ENCODE results near the gene OLA1.
"Not testable (repeated sequence)": the region's sequence is repeated elsewhere in the genome, so short reads cannot be mapped to it uniquely, and the experiment has no call there.

The OLA1 gene

GRCh38 chr2:174248187-174248997 is at the start of gene OLA1:
Gene OLA1 (minus strand): TSS chr2:174248532. CDS start chr2:174246815, 1,717 bp downstream.
- peak; percentile 36 to 96 (median 86) for DNase-seq

DNA sequence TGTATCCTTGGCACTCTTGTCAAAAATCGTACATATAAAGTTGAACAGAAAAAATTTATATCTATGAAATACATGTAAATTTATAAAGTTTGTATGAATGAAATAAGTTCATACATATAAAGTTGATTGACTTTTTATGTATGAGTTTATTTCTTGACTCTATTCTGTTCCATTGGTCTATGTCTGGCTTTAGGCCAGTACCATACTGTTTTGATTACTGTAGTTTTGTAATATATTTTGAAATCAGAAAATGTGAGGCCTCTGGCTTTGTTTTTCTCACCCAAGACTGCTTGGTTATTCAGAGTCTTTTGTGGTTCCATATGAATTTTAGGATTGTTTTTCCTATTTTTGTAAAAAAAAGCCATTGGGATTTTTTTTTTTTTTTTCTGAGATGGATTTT is 44.6 kb upstream of the OLA1 start:
- no peak for DNase-seq

DNA sequence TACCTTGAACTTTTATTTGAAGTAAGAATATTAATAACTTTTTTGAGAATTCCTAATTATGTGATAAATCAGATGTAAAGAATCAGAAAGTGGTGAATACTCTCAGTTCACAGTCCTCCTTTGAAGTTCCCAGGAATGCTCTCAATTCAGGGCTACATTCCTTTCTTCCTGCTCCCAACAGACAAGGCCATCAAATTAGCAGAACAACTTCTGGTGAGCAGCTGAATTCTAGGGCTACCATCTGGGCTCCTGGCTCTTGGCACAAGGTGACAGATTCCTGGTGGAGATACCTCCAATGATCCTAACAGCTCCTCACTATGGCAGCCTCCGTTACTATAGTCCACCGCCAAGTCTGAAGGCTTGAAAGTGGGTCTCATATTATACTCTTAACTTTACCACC is 37.8 kb upstream of the OLA1 start:
- DNase-seq, result no peak

GRCh38 chr2:174282441-174282840 is 34.1 kb upstream of the OLA1 start:
- DNase-seq, result no peak

DNA sequence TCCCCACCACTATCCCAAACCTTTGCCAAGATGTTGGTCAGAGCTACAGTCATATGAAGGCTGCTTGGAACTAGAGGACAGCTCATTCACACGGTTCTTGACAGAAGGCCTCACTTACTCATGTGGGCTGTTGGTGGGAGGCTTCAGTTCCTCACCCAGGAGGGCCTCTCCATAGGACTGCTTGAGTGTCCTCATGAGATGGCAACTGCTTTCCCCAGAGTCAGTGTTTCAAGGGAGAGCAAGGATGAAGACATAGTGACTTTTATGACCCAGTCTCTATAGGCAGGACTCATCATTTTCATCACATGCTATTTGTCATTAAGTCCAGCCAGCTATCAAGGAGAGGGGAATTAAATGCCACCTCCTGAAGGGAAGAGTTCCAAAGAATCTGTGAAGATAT is 33.4 kb upstream of the OLA1 start:
- no peak for DNase-seq

DNA sequence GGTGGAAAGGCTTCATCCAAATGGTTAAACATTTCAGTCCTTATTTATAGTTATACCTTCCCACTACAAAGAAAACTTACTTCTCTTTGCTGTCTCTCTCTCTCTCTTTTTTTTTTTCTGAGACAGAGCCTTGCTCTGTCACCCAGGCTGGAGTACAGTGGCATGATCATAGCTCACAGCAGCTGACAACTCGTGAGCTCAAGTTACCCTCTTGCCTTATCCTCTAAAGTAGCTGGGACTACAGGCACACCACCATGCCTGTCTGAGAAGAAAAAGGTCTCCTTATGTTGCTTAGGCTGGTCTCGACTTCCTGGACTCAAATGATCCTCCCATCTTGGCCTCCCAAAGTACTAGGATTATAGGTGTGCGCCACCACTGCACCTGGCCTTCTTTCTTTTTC is 32.3 kb upstream of the OLA1 start:
- DNase-seq, result no peak

GRCh38 chr2:174270263-174270662 is 21.9 kb upstream of the OLA1 start:
- DNase-seq, result not testable (repeated sequence)

DNA sequence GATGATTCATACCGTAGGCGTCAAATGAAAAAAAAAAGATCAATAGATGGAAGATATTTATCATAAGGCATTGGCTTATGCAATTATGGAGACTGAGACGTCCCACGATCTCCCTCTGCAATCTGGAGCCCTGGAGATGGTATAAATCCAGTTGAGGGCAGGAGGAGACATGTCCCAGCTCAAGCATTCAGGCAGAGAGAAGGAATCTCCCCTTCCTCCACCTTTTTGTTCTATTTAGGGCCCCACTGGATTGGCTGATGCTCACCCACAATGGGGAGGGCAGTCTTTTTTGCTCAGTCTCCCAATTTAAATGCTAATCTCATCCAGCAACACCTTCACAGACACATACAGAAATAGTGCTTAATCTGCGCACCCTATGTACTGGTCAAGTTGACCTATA is 18.0 kb upstream of the OLA1 start:
- no peak for DNase-seq

DNA sequence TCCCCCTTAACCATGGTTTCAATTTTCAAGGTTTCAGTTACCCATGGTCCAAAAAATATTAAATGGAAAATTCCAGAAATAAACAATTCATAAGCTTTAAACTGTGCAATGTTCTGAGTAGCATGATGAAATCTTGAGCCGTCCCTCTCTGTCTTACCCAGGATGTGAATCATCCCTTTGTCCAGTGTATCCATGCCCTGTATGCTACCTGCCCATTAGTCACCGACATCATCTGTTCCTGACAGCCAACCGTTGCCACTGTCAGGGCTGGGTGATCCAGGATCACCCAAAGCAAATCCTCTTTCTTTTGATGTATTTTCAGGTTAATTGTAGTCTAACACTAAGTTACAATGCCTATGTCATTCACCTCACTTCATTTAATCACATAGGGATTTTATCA is 15.7 kb upstream of the OLA1 start:
- DNase-seq, result no peak

GRCh38 chr2:174259981-174260380 is 11.6 kb upstream of the OLA1 start:
- no peak for DNase-seq

- no peak for DNase-seq
These were observed 5.9 kb upstream of the OLA1 start for GRCh38 chr2:174254267-174254666.

DNA sequence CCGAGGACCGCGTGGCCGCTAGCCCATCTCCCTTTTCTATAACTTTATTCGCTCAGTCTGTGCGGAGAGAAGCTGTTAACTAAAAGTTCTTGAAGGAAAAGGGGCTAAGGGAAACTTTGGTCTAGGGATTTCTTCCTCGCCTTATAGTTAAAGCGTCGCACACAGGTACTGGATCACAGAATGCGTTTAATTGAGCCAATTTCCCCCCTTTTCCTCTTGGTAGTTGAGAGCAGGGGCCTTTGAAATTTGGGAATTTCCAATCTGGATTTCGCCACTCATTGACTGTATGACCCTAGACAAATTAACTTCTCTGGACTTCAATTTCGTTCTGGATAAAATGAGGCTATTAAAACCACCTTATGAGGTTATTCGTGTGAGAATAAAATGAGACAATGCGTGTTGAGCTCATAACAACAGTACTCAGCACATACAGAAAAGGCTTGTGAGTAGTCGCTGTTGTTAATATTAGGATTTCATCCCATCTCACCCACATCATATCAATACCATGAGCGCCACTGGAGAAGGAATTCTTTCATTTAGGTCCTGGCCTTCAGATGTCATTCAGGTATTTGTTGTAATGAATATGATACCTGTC is 763 bp upstream of the OLA1 start:
- DNase-seq, result no peak

DNA sequence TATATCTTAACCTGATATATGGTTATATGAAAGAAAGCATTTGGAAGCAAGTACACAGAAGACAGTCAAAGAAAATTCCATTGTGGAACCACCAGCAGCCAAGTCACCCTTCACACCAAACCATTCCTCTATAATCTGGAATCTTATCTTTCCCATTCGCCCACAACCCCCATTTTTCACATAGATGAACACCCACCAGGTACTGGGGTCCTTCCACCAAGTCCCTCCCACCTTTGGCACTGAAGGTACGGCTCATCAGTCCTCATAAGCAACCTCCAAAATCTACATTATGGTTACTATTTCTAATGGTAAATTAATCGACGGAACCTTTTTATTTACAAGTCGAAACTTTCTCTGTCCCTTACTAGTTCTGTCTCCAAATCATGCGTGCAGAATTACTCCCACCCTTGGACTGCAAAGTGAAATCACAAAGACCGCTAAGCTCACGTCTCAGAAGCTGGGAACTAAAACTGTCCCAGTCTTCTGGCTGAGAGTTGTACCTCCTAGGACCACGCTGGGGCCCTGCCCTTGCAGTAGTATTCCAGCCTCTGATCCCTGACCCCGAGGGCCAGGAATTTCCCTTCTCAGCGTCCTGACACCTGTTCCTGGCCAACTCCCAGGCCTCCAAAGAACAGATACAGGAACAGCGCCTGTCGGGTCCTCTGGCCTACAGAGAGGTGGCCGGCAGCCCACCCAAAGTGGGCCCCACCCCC is 702 bp downstream of the OLA1 start:
- DNase-seq, result peak in 3 of 14 donors; percentile 15 to 67 (median 31)

GRCh38 chr2:174246944-174247381 is 1.4 kb downstream of the OLA1 start:
- no peak for DNase-seq

DNA sequence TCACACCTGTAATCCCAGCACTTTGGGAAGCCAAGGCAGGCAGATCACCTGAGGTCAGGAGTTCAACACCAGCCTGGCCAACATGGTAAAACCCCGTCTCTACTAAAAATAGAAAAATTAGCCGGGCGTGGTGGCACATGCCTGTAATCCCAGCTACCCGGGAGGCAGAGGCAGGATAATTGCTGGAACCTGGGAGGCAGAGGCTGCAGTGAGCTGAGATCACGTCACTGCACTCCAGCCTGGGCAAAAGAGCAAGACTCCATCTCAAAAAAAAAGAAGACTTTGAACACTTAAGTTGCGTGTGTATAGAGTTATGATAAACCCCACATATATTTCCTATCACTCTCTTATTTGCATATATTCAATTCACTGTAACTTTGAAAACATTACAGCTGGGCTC is 2.7 kb downstream of the OLA1 start:
- not testable (repeated sequence) for DNase-seq

- no peak for DNase-seq
These were observed 3.3 kb downstream of the OLA1 start for GRCh38 chr2:174245065-174245464.

DNA sequence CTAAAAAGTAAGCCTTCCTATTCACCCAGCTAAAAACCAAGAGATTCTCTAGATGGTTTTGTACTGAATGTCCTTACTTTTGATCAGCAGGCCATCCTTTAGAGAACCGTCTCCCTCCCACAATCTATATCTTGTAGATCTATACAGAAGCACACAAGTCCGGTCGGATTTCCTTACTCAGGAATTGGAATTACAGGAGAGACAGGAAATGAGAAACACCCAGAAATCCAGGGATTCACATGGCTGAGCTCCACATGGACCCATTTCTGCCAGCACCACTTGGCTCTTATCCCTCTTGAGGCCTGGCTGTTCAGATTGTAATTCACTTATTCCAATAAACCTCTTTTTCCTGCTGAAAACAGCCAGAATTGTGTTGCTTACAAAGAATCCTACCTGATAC is 4.5 kb downstream of the OLA1 start:
- DNase-seq, result no peak

GRCh38 chr2:174240097-174240496 is 8.2 kb downstream of the OLA1 start:
- DNase-seq, result no peak

DNA sequence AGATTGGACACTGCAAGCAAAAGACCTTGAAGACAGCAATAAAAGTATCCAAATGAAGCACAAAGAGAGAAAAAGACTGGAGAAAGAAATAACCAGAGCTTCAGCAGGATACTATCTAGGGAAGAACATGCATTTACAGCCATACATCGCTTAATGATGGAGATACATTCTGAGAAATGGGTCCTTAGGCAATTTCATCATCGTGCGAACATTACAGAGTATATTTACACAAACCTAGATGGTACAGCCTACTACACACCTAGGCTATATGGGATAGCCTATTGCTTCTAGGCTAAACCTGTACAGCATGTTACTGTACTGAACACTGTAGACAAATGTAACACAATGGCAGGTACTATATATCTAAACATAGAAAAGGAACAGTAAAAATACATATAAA is 11.9 kb downstream of the OLA1 start:
- DNase-seq, result no peak

- no peak for DNase-seq
These were observed 12.7 kb downstream of the OLA1 start for GRCh38 chr2:174235680-174236079.

DNA sequence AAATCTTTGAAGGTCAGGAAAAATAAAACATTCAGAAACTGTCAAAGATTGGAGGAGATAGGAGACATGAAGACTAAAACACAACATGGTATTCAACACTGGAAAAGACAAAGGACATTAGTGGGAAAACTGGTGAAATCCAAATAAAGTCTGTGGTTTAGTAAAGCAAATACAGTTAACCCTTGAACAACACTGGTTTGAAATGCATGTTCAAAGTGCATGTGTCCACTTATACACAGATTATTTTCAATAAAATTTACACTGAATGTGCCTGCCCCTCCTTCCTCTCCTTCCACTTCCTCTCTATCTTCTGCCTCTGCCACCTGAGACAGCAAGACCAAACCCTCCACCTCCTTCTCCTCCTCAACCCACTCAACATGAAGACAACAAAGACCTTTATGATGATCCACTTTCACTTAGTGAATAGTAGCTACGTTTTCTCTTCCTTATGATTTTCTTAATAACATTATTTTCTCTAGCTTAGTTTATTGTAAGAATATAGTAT is 14.5 kb downstream of the OLA1 start:
- DNase-seq, result no peak

DNA sequence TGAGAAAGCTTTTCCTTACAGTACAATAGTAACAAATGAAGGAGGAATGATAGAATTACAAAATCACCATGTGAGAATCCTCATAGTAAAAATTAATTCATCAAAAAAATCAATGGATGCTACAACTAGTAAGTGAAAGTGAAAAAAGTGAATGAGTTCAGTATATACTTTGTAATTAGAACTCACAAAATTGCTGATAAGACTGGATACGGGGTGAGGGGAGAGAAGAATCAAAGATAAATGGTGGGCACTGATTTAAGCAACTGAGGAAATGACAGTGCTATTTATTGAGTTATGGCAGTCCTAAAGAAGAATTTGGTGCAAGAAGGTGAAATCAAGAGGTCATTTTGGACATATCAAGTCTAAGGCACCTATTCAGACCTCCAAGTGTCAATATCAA is 20.6 kb downstream of the OLA1 start:
- no peak for DNase-seq

GRCh38 chr2:174224665-174225288 is 23.6 kb downstream of the OLA1 start:
- DNase-seq, result no peak

Measured in C1 segment of cervical spinal cord (tissue), 14 donors.